Karpas-422 (cell line): ENCODE measurements around the gene ADGRB2. TPM values are rescaled to one million over a fixed set of nuclear protein-coding genes. Genes with fewer than 3 reads are reported as not detected.

Source experiments
- DNase-seq: peaks from one replicate; pipeline ENCODE4 v3.0.0-alpha.2; 2015
- H2AFZ ChIP-seq: fragments of 200-600 bp; sonication (generic); 2 replicates; pipeline ENCODE4 v1.6.1; 2014; ENCODE audit warnings: antibody characterized with exemption, low read length, mixed read lengths
- H3K27ac ChIP-seq: fragments of 200-600 bp; sonication (generic); 2 replicates; pipeline ENCODE4 v1.5.1; 2014; ENCODE audit warnings: mild to moderate bottlenecking, low read length, moderate library complexity
- H3K27me3 ChIP-seq: fragments of 200-600 bp; sonication (generic); 2 replicates; pipeline ENCODE4 v1.6.1; 2014; ENCODE audit warnings: low read length, mixed read lengths
- H3K36me3 ChIP-seq: fragments of 200-600 bp; sonication (generic); 2 replicates; pipeline ENCODE4 v1.6.1; 2014; ENCODE audit warnings: low read length, mixed read lengths; ENCODE audit not compliant: insufficient read depth
- H3K4me1 ChIP-seq: fragments of 200-600 bp; sonication (generic); 2 replicates; pipeline ENCODE4 v1.6.1; 2014; ENCODE audit warnings: mild to moderate bottlenecking, low read length, mixed read lengths
- H3K4me2 ChIP-seq: fragments of 200-600 bp; sonication (generic); 2 replicates; pipeline ENCODE4 v1.6.1; 2014; ENCODE audit warnings: low read length, low read depth, mild to moderate bottlenecking; ENCODE audit not compliant: poor library complexity, severe bottlenecking
- H3K4me3 ChIP-seq: fragments of 200-600 bp; sonication (generic); 2 replicates; pipeline ENCODE4 v1.5.1; 2014; ENCODE audit warnings: mild to moderate bottlenecking, antibody characterized with exemption, low read length, mixed read lengths
- H3K79me2 ChIP-seq: fragments of 200-600 bp; sonication (generic); 2 replicates; pipeline ENCODE4 v1.6.1; 2014; ENCODE audit warnings: mild to moderate bottlenecking, low read length, mixed read lengths
- H3K9ac ChIP-seq: fragments of 200-600 bp; sonication (generic); 2 replicates; pipeline ENCODE4 v1.6.0; 2014; ENCODE audit warnings: low read length
- H3K9me2 ChIP-seq: fragments of 200-600 bp; sonication (generic), shearing (Covaris generic); replicated peaks from 2 replicates; pipeline ENCODE4 v1.6.0; 2014; ENCODE audit warnings: mild to moderate bottlenecking, low read length, moderate library complexity; ENCODE audit not compliant: insufficient read depth
- H3K9me3 ChIP-seq: fragments of 300-700, 200-600 bp; sonication (generic); 2 replicates; pipeline ENCODE4 v1.6.1; 2014; ENCODE audit warnings: low read length, mixed read lengths
- H4K20me1 ChIP-seq: fragments of 200-600 bp; sonication (generic); 2 replicates; pipeline ENCODE4 v1.6.1; 2014; ENCODE audit warnings: mild to moderate bottlenecking, antibody characterized with exemption, low read length, low read depth; ENCODE audit not compliant: insufficient read depth
- total RNA-seq: library from RNA; depleted of rRNA; stranded (reverse); fragments of >200 nt; shearing (Covaris generic); gene quantifications from 2 replicates; pipeline ENCODE4 v1.2.3, GENCODE V29; 2014; ENCODE audit warnings: low replicate concordance

Gene ADGRB2
- total RNA-seq, 1 experiment from 2014 or later: 9.2 TPM

DNA sequence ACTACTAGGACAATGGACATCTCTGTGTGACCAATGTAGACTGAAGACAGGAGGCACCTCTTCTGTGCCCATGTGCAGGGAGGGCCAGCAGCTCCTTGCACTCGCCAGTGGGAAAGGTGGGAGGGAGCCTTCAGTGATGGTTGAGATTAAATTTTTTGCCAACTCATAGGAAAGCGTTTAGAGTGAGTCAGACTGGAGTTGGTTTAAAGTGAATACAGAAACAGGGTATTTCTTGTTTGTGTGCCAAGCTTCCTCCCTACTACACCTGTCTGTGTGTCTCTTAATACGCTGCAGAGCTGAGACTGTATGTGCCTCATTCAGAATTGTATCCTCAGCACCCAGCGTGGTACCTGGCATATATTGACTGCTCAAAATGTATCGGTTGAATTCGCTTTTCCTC is 46.8 kb downstream of the ADGRB2 start:
- H4K20me1 ChIP-seq: peaks cover 6% of the 10 kb centered on the region; the same call in 1 of the 2 replicates
- no peak for DNase-seq
- no peaks in the 10 kb centered on the region for H3K9me2 ChIP-seq
- H3K36me3 ChIP-seq: no peaks in the 10 kb centered on the region
- H3K79me2 ChIP-seq: no peaks in the 10 kb centered on the region
- H3K9ac ChIP-seq: no peak overlapping the region
- H2AFZ ChIP-seq: no peak overlapping the region
- no peaks in the 10 kb centered on the region for H3K27me3 ChIP-seq
- no peak overlapping the region for H3K4me2 ChIP-seq
- no peak overlapping the region for H3K4me3 ChIP-seq
- H3K4me1 ChIP-seq: peaks cover 6% of the 10 kb centered on the region
- H3K27ac ChIP-seq: no peak overlapping the region
- no peaks in the 10 kb centered on the region for H3K9me3 ChIP-seq

DNA sequence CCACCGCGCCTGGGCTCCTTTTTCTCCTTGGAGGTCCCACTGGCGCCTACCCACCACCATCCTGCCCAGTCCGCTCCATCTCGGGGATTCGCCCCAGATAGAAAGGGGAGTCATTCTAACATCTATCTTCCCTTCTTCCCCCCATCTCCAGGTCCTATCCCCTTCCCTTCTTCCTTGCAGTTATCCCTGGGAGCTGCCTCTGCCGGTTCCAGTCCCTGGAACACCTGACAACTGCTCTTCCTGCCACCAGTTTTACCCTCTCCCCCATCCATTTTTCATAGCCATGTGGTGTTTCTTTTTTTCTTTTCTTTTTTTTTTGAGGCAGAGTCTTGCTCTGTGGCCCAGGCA is 48.3 kb downstream of the ADGRB2 start:
- Histone ChIP-seq H4K20me1 (0 out of 2 replicates have a peak, but pooled peaks cover 6% of the 10 kb centered on the region), H3K9ac (no peak overlapping the region), H3K9me3 (no peaks in the 10 kb centered on the region), H3K27ac (no peak overlapping the region), H3K9me2 (no peaks in the 10 kb centered on the region), H3K4me1 (peaks cover 6% of the 10 kb centered on the region), H3K27me3 (no peaks in the 10 kb centered on the region), H3K79me2 (no peaks in the 10 kb centered on the region), H2AFZ (no peak overlapping the region), H3K36me3 (no peaks in the 10 kb centered on the region), H3K4me2 (no peak overlapping the region), H3K4me3 (no peak overlapping the region)
- no peak for DNase-seq

DNA sequence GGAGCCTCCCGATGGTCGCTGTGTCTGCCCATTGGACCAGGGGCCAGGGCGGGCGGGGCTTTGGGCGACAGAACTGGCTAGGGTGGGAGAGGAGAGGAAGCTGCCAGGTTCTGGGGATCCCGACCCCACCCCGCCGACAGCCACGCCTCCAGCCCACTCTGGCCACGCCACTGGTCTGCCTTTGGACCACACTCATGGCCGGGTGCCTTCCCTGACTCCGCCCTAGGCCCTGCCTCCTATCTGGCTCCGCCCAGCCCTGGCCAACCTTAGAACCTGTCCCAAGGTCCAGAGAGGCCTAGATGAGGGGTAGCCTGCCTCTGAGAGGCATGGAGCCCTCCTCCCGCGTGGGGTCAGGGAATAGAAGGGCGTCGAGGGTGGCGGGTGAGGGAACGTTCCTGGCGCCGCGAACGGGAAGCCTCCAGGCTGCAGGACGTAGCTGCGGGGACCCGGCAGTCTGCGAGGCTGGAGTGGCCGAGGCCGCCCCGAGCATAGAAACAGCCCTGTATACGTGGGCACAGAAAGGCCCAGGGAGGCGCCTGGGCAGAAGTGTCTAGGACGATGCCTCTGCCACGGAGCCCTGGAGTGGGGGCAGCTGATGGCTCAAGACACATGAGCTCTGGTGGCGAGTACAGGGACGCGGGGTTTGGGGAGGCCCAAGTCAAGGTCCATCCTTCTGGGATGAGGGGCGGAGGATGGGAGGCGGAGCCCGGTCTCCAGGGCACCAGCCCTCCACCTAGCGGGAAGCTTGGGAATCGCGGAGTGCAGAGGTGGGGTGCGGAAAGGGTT is 48.9 kb downstream of the ADGRB2 start:
- Histone ChIP-seq H3K27ac (no peak overlapping the region), H3K9me3 (no peaks in the 10 kb centered on the region), H3K9ac (0 out of 2 replicates have a peak overlapping the region, but pooled peaks have one; percentile 35), H3K36me3 (no peaks in the 10 kb centered on the region), H2AFZ (no peak overlapping the region), H3K4me2 (peak overlapping the region; percentile 51), H3K4me3 (peak overlapping the region; percentile 38; the same call in 1 of the 2 replicates), H3K9me2 (no peaks in the 10 kb centered on the region), H3K79me2 (no peaks in the 10 kb centered on the region), H3K4me1 (peaks cover 6% of the 10 kb centered on the region), H3K27me3 (no peaks in the 10 kb centered on the region), H4K20me1 (0 out of 2 replicates have a peak, but pooled peaks cover under 1% of the 10 kb centered on the region)
- DNase-seq: peak; percentile 69

DNA sequence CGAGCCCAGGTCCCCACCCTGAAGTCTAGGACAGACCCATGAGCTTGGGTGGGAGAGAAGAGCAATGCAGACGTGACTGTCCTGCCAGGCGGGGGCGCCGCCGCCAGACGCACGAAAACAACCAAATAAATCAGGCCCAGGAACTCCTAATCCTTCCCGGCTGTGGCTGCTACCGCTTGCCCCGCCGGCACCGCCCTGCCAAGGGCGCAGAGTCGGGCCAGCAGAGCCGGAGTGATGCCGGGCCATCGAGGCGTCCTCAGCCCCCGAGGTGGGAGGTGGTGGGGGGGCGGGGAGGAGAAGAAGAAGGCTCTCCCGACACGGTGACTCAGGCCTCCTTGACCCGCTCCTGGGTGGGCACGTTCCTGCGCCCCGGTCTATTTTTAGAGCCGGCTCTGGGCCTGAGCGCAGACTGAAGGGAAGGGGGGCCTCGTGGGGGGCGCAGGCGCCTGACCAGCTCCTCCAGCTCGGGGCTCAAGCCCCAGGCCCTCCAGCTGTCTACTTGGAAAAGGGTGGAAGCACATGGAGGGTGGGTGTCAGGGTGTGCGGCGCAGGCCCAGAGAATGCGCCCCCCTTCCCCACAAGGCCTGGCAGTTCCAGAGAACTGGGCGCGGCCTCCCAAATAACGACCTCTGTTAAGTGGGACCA is 49.6 kb downstream of the ADGRB2 start:
- Histone ChIP-seq H3K9me3 (no peaks in the 10 kb centered on the region), H3K79me2 (no peaks in the 10 kb centered on the region), H3K9ac (peak overlapping the region; percentile 35; the same call in 1 of the 2 replicates), H3K36me3 (no peaks in the 10 kb centered on the region), H3K4me3 (peak overlapping the region; percentile 38; the same call in 1 of the 2 replicates), H3K4me2 (peak overlapping the region; percentile 51), H2AFZ (no peak overlapping the region), H3K27ac (no peak overlapping the region), H4K20me1 (no peaks in the 10 kb centered on the region), H3K4me1 (peaks cover 6% of the 10 kb centered on the region), H3K27me3 (no peaks in the 10 kb centered on the region), H3K9me2 (no peaks in the 10 kb centered on the region)
- DNase-seq: peak; percentile 77

DNA sequence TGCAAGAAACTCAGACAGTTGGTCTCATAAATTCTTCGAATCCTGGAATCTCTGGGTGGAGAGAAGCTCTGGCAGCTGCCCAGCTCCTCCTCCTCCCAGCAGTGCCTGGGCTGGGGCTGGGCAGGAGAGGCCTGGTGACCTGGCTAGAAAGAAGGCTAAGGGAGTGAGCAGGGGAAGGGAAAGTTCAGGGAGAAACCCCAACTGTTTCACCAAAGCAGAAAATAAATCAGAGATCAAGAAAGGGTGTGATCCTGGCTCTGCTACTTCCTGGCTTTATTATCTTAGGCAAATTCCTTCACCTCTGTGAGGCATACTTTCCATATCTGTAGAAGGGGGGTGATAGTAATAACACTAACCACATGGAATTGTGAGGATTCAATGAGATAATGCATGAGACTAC is 51.5 kb downstream of the ADGRB2 start:
- Histone ChIP-seq H3K36me3 (no peaks in the 10 kb centered on the region), H3K4me2 (no peak overlapping the region), H2AFZ (no peak overlapping the region), H3K9me3 (no peaks in the 10 kb centered on the region), H3K9ac (no peak overlapping the region), H3K4me1 (peaks cover 6% of the 10 kb centered on the region), H3K27me3 (no peaks in the 10 kb centered on the region), H3K9me2 (no peaks in the 10 kb centered on the region), H3K27ac (no peak overlapping the region), H4K20me1 (no peaks in the 10 kb centered on the region), H3K4me3 (no peak overlapping the region), H3K79me2 (no peaks in the 10 kb centered on the region)
- no peak for DNase-seq

DNA sequence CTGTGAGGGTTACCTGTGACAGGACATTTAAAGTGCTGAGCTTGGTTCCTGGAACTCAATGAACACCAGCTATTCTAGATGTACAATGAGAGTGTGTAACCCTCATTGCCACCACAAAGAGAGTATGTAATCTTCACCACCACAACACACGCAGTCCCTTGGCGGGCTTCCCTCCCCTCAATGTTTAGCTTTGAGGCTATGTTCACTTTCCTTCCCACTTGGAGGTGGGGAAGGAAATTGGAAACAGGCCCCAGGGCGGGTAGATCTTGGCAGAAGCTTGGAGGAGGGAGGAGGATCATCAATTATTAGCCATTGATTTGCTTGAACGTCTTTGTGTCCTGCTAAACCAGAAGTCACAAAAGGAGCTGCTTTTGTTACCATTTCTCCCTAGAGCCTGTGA is 52.1 kb downstream of the ADGRB2 start:
- H3K9ac ChIP-seq: no peak overlapping the region
- H4K20me1 ChIP-seq: no peaks in the 10 kb centered on the region

DNA sequence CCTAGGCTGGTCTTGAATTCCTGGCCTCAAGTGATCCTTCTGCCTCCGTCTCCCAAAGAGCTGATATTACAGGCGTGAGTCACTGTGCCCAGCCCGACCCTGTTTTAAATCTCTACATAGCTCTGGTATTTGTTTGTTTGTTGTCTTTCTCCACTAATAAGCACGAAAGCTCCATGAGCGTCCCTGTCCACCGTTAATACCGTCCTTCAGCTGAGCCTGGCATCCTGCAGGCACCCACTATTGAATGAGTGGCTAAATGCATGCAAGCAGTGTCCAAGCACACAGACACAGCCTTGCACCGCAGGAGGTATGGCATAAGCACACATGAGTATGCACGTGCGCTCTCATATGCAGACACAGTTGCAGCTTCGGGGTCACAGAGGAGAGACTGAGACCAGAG is 55.8 kb downstream of the ADGRB2 start:
- no peaks in the 10 kb centered on the region for H3K9me2 ChIP-seq
- H3K4me1 ChIP-seq: peaks cover 6% of the 10 kb centered on the region; the same call in 1 of the 2 replicates
- H3K4me2 ChIP-seq: no peak overlapping the region
- no peak overlapping the region for H2AFZ ChIP-seq
- H3K79me2 ChIP-seq: no peaks in the 10 kb centered on the region
- H4K20me1 ChIP-seq: no peaks in the 10 kb centered on the region
- H3K4me3 ChIP-seq: no peak overlapping the region
- no peak overlapping the region for H3K9ac ChIP-seq
- no peaks in the 10 kb centered on the region for H3K9me3 ChIP-seq
- H3K27me3 ChIP-seq: no peaks in the 10 kb centered on the region
- H3K27ac ChIP-seq: no peak overlapping the region
- no peak for DNase-seq
- no peaks in the 10 kb centered on the region for H3K36me3 ChIP-seq

More for the DNA sequence above, 52.1 kb downstream of the ADGRB2 start:
- H3K9me2 ChIP-seq: no peaks in the 10 kb centered on the region
- no peak for DNase-seq
- no peaks in the 10 kb centered on the region for H3K36me3 ChIP-seq
- peaks cover 6% of the 10 kb centered on the region for H3K4me1 ChIP-seq
- H3K27me3 ChIP-seq: no peaks in the 10 kb centered on the region
- no peak overlapping the region for H3K4me2 ChIP-seq
- no peaks in the 10 kb centered on the region for H3K79me2 ChIP-seq
- no peaks in the 10 kb centered on the region for H3K9me3 ChIP-seq
- no peak overlapping the region for H3K4me3 ChIP-seq
- no peak overlapping the region for H3K27ac ChIP-seq
- no peak overlapping the region for H2AFZ ChIP-seq

DNA sequence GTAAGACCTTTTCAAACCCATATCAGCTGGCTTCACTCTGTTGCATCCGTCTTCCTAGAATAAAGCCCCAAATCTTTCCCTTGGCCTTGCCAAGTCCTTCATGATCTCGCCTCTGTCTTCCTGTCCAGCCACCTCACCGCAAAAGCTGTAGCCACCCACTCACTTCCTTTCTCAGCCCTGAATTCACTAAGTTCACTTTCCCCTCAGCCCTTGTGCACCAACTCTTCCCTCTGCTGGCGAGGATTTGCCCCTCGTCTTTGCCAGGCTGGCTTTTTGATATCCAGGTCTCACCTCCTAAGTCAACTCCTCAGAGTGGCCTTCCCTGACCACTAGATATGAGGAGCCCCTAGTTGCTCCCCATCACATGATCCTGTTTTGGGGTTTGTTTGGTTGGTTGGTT is 56.4 kb downstream of the ADGRB2 start:
- no peaks in the 10 kb centered on the region for H3K9me2 ChIP-seq
- no peak overlapping the region for H3K9ac ChIP-seq
- H2AFZ ChIP-seq: no peak overlapping the region
- H3K27ac ChIP-seq: no peak overlapping the region
- no peaks in the 10 kb centered on the region for H4K20me1 ChIP-seq
- no peak overlapping the region for H3K4me2 ChIP-seq
- peak; percentile 58 for DNase-seq
- H3K27me3 ChIP-seq: no peaks in the 10 kb centered on the region
- no peaks in the 10 kb centered on the region for H3K36me3 ChIP-seq
- no peaks in the 10 kb centered on the region for H3K79me2 ChIP-seq
- peaks cover 6% of the 10 kb centered on the region; the same call in 1 of the 2 replicates for H3K4me1 ChIP-seq
- H3K4me3 ChIP-seq: no peak overlapping the region
- no peaks in the 10 kb centered on the region for H3K9me3 ChIP-seq
